GM23338 (cell line): ENCODE results near the gene PLEKHA7. TPM values are rescaled to one million over a fixed set of nuclear protein-coding genes. Genes with fewer than 3 reads are reported as not detected.

ENCODE experiments used
- ATAC-seq: fragments of 200-7000 bp; cut with Tn5 transposase; 3 replicates; pipeline ENCODE4 v1.9.1; 2020
- DNase-seq: peaks from one replicate; pipeline ENCODE4 v3.0.0-alpha.2; 2015; ENCODE audit warnings: low spot score
- H2AFZ ChIP-seq: fragments of 200-600 bp; sonication (generic); 2 replicates; pipeline ENCODE4 v1.8.0; 2016; ENCODE audit warnings: antibody characterized with exemption, mild to moderate bottlenecking, moderate library complexity
- H3F3A ChIP-seq: fragments of 200-600 bp; sonication (generic); replicated peaks from 2 replicates; pipeline ENCODE4 v1.8.0; 2017; ENCODE audit warnings: antibody characterized with exemption, mixed run types, low read depth
- H3K27ac ChIP-seq: fragments of 200-600 bp; sonication (generic); 2 replicates; pipeline ENCODE4 v1.6.1; 2016; ENCODE audit warnings: low read depth
- H3K27me3 ChIP-seq: fragments of 200-600 bp; sonication (generic); 2 replicates; pipeline ENCODE4 v1.8.0; 2016; ENCODE audit warnings: mild to moderate bottlenecking, mixed run types, moderate library complexity; ENCODE audit not compliant: insufficient read depth
- H3K36me3 ChIP-seq: fragments of 200-600 bp; sonication (generic); 2 replicates; pipeline ENCODE4 v1.8.0; 2016; ENCODE audit warnings: mild to moderate bottlenecking; ENCODE audit not compliant: insufficient read depth
- H3K4me1 ChIP-seq: fragments of 200-600 bp; sonication (generic); 2 replicates; pipeline ENCODE4 v1.8.0; 2016; ENCODE audit warnings: mild to moderate bottlenecking, moderate library complexity; ENCODE audit not compliant: insufficient read depth
- H3K4me2 ChIP-seq: fragments of 200-600 bp; sonication (generic); 2 replicates; pipeline ENCODE4 v1.7.1; 2017; ENCODE audit warnings: mixed run types
- H3K4me3 ChIP-seq: fragments of 200-600 bp; sonication (generic); 2 replicates; pipeline ENCODE4 v1.6.1; 2016; ENCODE audit warnings: mixed run types
- H3K79me2 ChIP-seq: fragments of 200-600 bp; sonication (generic); replicated peaks from 2 replicates; pipeline ENCODE4 v1.8.0; 2017; ENCODE audit warnings: mild to moderate bottlenecking; ENCODE audit not compliant: insufficient read depth
- H3K9me2 ChIP-seq: fragments of 200-600 bp; sonication (generic); 2 replicates; pipeline ENCODE4 v1.8.0; 2017; ENCODE audit not compliant: insufficient read depth
- H4K20me1 ChIP-seq: fragments of 200-600 bp; sonication (generic); replicated peaks from 2 replicates; pipeline ENCODE4 v1.8.0; 2017; ENCODE audit warnings: mild to moderate bottlenecking; ENCODE audit not compliant: insufficient read depth
- H3K27ac Mint-ChIP-seq: 2 replicates; pipeline ENCODE4 v1.8.0; 2020; ENCODE audit warnings: inconsistent platforms, mild to moderate bottlenecking, moderate library complexity, mixed read lengths
- H3K27me3 Mint-ChIP-seq: 3 replicates; pipeline ENCODE4 v1.8.0; 2022; ENCODE audit warnings: low read depth, mild to moderate bottlenecking, moderate library complexity, mixed read lengths, inconsistent platforms; ENCODE audit not compliant: insufficient read depth, poor library complexity
- H3K36me3 Mint-ChIP-seq: 3 replicates; pipeline ENCODE4 v1.8.0; 2021; ENCODE audit warnings: low read depth, mild to moderate bottlenecking, inconsistent platforms, moderate library complexity, mixed read lengths
- H3K4me1 Mint-ChIP-seq: 3 replicates; pipeline ENCODE4 v1.8.0; 2020; ENCODE audit warnings: mild to moderate bottlenecking, inconsistent platforms, mixed read lengths
- H3K4me3 Mint-ChIP-seq: 3 replicates; pipeline ENCODE4 v1.8.0; 2021; ENCODE audit warnings: moderate library complexity, mild to moderate bottlenecking, inconsistent platforms, mixed read lengths
- H3K9me3 Mint-ChIP-seq: 3 replicates; pipeline ENCODE4 v1.8.0; 2020; ENCODE audit warnings: moderate library complexity, mild to moderate bottlenecking, inconsistent platforms, mixed read lengths
- CREB1 ChIP-seq: fragments of 250-450 bp; sonication (Bioruptor Pico); IDR thresholded peaks from 2 replicates; pipeline ENCODE4 v1.5.0; 2020; ENCODE audit warnings: low read depth, mild to moderate bottlenecking, moderate library complexity
- CTCF ChIP-seq, 2 experiments: fragments of 200-600 bp in 1 of 2; sonication (generic) in 1 of 2; conservative IDR thresholded peaks; 2 replicates each; pipeline versions ENCODE4 v1.5.1 to v1.6.1; 2016 to 2017; ENCODE audit warnings: antibody characterized with exemption in 2 of 2, low read depth in 2 of 2, mild to moderate bottlenecking in 2 of 2, moderate library complexity in 1 of 2
- ETS1 ChIP-seq: IDR thresholded peaks from 2 replicates; pipeline ENCODE4 v1.6.1; 2016; ENCODE audit warnings: antibody characterized with exemption
- EZH2 ChIP-seq: fragments of 200-600 bp; sonication (generic); IDR thresholded peaks from one replicate; pipeline ENCODE4 v1.8.0; 2017; ENCODE audit warnings: antibody characterized with exemption, mild to moderate bottlenecking, low read depth; ENCODE audit not compliant: unreplicated experiment
- EZH2phosphoT487 ChIP-seq: fragments of 200-600 bp; sonication (generic); IDR thresholded peaks from one replicate; pipeline ENCODE4 v1.8.1; 2018; ENCODE audit warnings: antibody characterized with exemption; ENCODE audit not compliant: unreplicated experiment
- JUNB ChIP-seq: IDR thresholded peaks from one replicate; pipeline ENCODE4 v1.6.1; 2016; ENCODE audit warnings: antibody characterized with exemption; ENCODE audit not compliant: unreplicated experiment
- NANOG ChIP-seq: IDR thresholded peaks from 2 replicates; pipeline ENCODE4 v1.6.1; 2016; ENCODE audit warnings: antibody characterized with exemption, borderline replicate concordance
- POLR2AphosphoS5 ChIP-seq: IDR thresholded peaks from 2 replicates; pipeline ENCODE4 v1.6.1; 2016; ENCODE audit warnings: antibody characterized with exemption, low read depth
- REST ChIP-seq: IDR thresholded peaks from one replicate; pipeline ENCODE4 v1.6.1; 2018; ENCODE audit warnings: antibody characterized with exemption; ENCODE audit not compliant: unreplicated experiment
- STAT1 ChIP-seq: IDR thresholded peaks from one replicate; pipeline ENCODE4 v1.6.1; 2016; ENCODE audit warnings: antibody characterized with exemption; ENCODE audit not compliant: unreplicated experiment
- ZNF114 ChIP-seq: fragments of 250-450 bp; sonication (Bioruptor Pico); IDR thresholded peaks from 2 replicates; pipeline ENCODE4 v1.5.0; 2020; ENCODE audit warnings: mild to moderate bottlenecking, moderate library complexity
- ZNF331 ChIP-seq: fragments of 250-450 bp; sonication (Bioruptor Pico); IDR thresholded peaks from 2 replicates; pipeline ENCODE4 v1.5.0; 2020; ENCODE audit warnings: low read depth, mild to moderate bottlenecking, moderate library complexity
- ZNF462 ChIP-seq: fragments of 250-450 bp; sonication (Bioruptor Pico); IDR thresholded peaks from 2 replicates; pipeline ENCODE4 v1.5.0; 2020; ENCODE audit warnings: mild to moderate bottlenecking, moderate library complexity
- polyA plus RNA-seq: library from polyadenylated mRNA; unstranded; fragments of >200 nt; fragmentation: Nextera tagmentation; extraction: Ambion mirVana; gene quantifications from 2 replicates; pipeline ENCODE4 v1.2.1, GENCODE V29; 2016
- total RNA-seq: library from RNA; depleted of rRNA; stranded (reverse); fragments of >200 nt; shearing (Covaris generic); gene quantifications from 2 replicates; pipeline ENCODE4 v1.2.3, GENCODE V29; 2014

Gene PLEKHA7
- total and polyA plus RNA-seq, 2 experiments from 2014 or later, result 9.7 to 15.8 TPM

GRCh38 chr11:17005646-17006045, 8.6 kb downstream of the PLEKHA7 start:
- Histone ChIP-seq H4K20me1 (peaks cover 4% of the 10 kb centered on the region; the same call in 1 of the 2 replicates), H2AFZ (no peak overlapping the region), H3K79me2 (peaks cover 24% of the 10 kb centered on the region), H3K4me3 (no peak overlapping the region), H3K36me3 (no peaks in the 10 kb centered on the region), H3K27me3 (no peaks in the 10 kb centered on the region), H3K27ac (no peak overlapping the region), H3K4me1 (0 out of 2 replicates have a peak, but pooled peaks cover 4% of the 10 kb centered on the region), H3K4me2 (no peak overlapping the region), H3F3A (no peaks in the 10 kb centered on the region), H3K9me2 (no peaks in the 10 kb centered on the region)
- no peak overlapping the region for H3K27ac Mint-ChIP-seq
- TF ChIP-seq EZH2 (no peak), ETS1 (no peak), REST (no peak), POLR2AphosphoS5 (no peak), ZNF462 (CRISPR knock-in tag) (no peak), NANOG (no peak), ZNF114 (CRISPR knock-in tag) (no peak), JUNB (no peak), CTCF (conservative IDR thresholded peaks at IDR 0.05; ENCODE audit: low read depth in 2 of 2) (no peak), ZNF331 (CRISPR knock-in tag) (no peak), STAT1 (no peak), EZH2phosphoT487 (no peak), CREB1 (CRISPR knock-in tag) (no peak)
- H3K4me1 Mint-ChIP-seq, result no peaks in the 10 kb centered on the region
- no peak overlapping the region for H3K4me3 Mint-ChIP-seq
- ATAC-seq (no peak), DNase-seq (no peak)
- no peaks in the 10 kb centered on the region for H3K9me3 Mint-ChIP-seq
- peaks cover 8% of the 10 kb centered on the region; the same call in 1 of the 3 replicates for H3K36me3 Mint-ChIP-seq
- H3K27me3 Mint-ChIP-seq, result peaks cover 2% of the 10 kb centered on the region
